ENCODE data around the gene DCDC1.

Gene DCDC1

DNA sequence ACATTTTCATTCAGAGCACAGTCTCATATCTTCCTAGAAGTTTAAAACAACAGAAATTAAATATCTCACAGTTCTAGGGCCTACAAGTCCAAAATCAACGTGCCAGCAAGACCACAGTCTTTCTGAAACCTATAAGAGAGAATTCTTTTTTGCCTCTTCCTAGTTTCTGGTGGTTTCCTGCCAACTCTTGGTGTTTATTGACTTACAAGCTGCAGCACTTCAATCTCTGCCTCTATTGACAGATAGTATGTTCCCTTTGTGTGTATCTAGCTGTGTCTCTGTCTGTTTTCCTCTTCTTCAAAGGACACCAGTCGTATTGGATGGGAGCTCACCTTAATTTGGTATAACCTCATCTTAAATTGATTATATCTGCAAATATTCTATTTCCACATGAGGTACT lies 347.5 kb downstream of the DCDC1 start:
- H3K4me3 ChIP-seq (replicated peaks in 1 of 2; ENCODE audit: low read depth in 2 of 2, low read length in 2 of 2), result no peak overlapping the region
- no peak for TF ChIP-seq CTCF (IDR thresholded peaks at IDR 0.05; ENCODE audit: low read depth, low read length)
- DNase-seq (ENCODE audit: low read depth in 2 of 2), result no peak

GRCh38 chr11:31019786-31020185 lies 349.8 kb downstream of the DCDC1 start:
- TF ChIP-seq CTCF (IDR thresholded peaks at IDR 0.05; ENCODE audit: low read depth, low read length), result no peak
- no peak for DNase-seq (ENCODE audit: low read depth in 2 of 2)
- no peak overlapping the region for H3K4me3 ChIP-seq (replicated peaks in 1 of 2; ENCODE audit: low read depth in 2 of 2, low read length in 2 of 2)

- no peak for DNase-seq (ENCODE audit: low read depth in 2 of 2)
- no peak overlapping the region for H3K4me3 ChIP-seq (replicated peaks in 1 of 2; ENCODE audit: low read depth in 2 of 2, low read length in 2 of 2)
- no peak for TF ChIP-seq CTCF (IDR thresholded peaks at IDR 0.05; ENCODE audit: low read depth, low read length)
Observed at GRCh38 chr11:31005202-31005601, 364.3 kb downstream of the DCDC1 start.

GRCh38 chr11:31001427-31001826 lies 368.1 kb downstream of the DCDC1 start:
- no peak for DNase-seq (ENCODE audit: low read depth in 2 of 2)
- TF ChIP-seq CTCF (IDR thresholded peaks at IDR 0.05; ENCODE audit: low read depth, low read length), result no peak
- no peak overlapping the region for H3K4me3 ChIP-seq (replicated peaks in 1 of 2; ENCODE audit: low read depth in 2 of 2, low read length in 2 of 2)

- no peak overlapping the region for H3K4me3 ChIP-seq (replicated peaks in 1 of 2; ENCODE audit: low read depth in 2 of 2, low read length in 2 of 2)
- TF ChIP-seq CTCF (IDR thresholded peaks at IDR 0.05; ENCODE audit: low read depth, low read length), result no peak
- no peak for DNase-seq (ENCODE audit: low read depth in 2 of 2)
Observed at GRCh38 chr11:31000381-31000780, 369.2 kb downstream of the DCDC1 start.

DNA sequence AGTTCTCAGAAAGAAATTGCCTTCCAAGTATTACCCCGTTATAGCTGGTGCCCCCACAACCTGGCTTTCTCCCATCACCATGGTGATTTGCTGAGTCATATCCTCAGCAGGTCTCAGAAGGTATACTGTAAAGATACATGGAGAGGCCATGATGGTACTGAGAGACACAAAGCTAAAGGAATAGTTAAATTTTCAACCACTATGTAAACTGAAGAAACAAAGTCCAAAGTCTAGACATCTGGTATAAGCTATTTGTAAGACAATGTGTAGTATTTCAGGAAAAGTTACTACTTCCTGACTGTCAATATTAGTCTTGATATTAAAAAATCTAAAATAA lies 377.1 kb downstream of the DCDC1 start:
- no peak overlapping the region for H3K4me3 ChIP-seq (replicated peaks in 1 of 2; ENCODE audit: low read depth in 2 of 2, low read length in 2 of 2)
- DNase-seq (ENCODE audit: low read depth in 2 of 2), result no peak
- no peak for TF ChIP-seq CTCF (IDR thresholded peaks at IDR 0.05; ENCODE audit: low read depth, low read length)

DNA sequence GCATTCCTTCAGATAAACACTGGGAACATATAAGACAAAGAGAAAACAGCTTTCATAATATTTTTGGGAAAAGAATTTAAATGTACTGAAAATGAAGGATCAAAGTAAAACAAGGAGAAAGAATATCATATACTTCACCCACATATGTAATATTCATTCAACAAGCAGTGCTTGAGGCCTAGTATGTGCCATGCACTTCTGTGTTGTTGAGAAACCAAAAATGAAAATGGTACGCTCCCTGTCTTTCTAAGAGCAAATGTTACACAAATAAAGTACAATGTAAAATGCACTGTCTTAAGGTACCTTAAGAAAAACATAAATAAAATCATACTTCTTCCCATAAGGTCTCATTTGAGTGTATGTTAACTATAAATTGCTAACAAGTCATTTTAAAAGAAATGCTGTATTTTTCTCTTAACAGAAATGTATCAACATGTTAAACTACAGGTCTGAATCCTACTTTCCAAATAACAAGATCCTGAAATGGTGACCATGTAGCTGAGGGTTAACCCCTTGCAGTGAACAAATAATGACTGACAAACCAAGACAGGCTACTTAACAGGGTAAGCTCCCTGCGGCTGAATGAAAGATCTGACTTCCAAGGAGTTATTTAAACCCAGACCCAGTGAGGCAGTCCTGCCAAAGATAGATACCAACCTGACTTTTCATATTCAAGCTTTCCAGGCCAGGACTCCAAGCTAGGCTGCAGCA lies 377.6 kb downstream of the DCDC1 start:
- no peak for DNase-seq (ENCODE audit: low read depth in 2 of 2)
- H3K4me3 ChIP-seq (replicated peaks in 1 of 2; ENCODE audit: low read depth in 2 of 2, low read length in 2 of 2), result no peak overlapping the region
- TF ChIP-seq CTCF (IDR thresholded peaks at IDR 0.05; ENCODE audit: low read depth, low read length), result no peak

All from cardiac fibroblast (primary cell).